GM21381 (cell line): ENCODE measurements around the gene SSBP3.
"Not testable (repeated sequence)": the region's sequence is repeated elsewhere in the genome, so short reads cannot be mapped to it uniquely, and the experiment has no call there.

Source experiments
- ATAC-seq: cut with Tn5 transposase; IDR thresholded peaks from one replicate; pipeline ENCODE4 v1.9.1; 2021; ENCODE audit warnings: mild to moderate bottlenecking, moderate library complexity; ENCODE audit not compliant: unreplicated experiment

The SSBP3 gene

GRCh38 chr1:54406339-54407153 lies at the start of gene SSBP3:
TSS of gene SSBP3 (minus strand) at chr1:54406394.
- peak; percentile 88 for ATAC-seq

GRCh38 chr1:54453509-54453908 lies 47.3 kb upstream of the SSBP3 start:
- ATAC-seq, result no peak

GRCh38 chr1:54453022-54453421 lies 46.8 kb upstream of the SSBP3 start:
- ATAC-seq, result no peak

- not testable (repeated sequence) for ATAC-seq
Measured at GRCh38 chr1:54449431-54449830, 43.2 kb upstream of the SSBP3 start.

GRCh38 chr1:54448801-54449200 lies 42.6 kb upstream of the SSBP3 start:
- not testable (repeated sequence) for ATAC-seq

- ATAC-seq, result not testable (repeated sequence)
Measured at GRCh38 chr1:54447081-54447480, 40.9 kb upstream of the SSBP3 start.

- no peak for ATAC-seq
Measured at GRCh38 chr1:54442185-54442584, 36.0 kb upstream of the SSBP3 start.

GRCh38 chr1:54439550-54440223 lies 33.5 kb upstream of the SSBP3 start:
- no peak for ATAC-seq

GRCh38 chr1:54437783-54438182 lies 31.6 kb upstream of the SSBP3 start:
- no peak for ATAC-seq

GRCh38 chr1:54436826-54437225 lies 30.6 kb upstream of the SSBP3 start:
- ATAC-seq, result no peak

GRCh38 chr1:54429838-54430237 lies 23.6 kb upstream of the SSBP3 start:
- no peak for ATAC-seq

GRCh38 chr1:54428837-54429518 lies 22.8 kb upstream of the SSBP3 start:
- ATAC-seq, result no peak

- no peak for ATAC-seq
Measured at GRCh38 chr1:54425152-54425584, 19.0 kb upstream of the SSBP3 start.

- ATAC-seq, result no peak
Measured at GRCh38 chr1:54424398-54424797, 18.2 kb upstream of the SSBP3 start.

GRCh38 chr1:54421101-54421504 lies 14.9 kb upstream of the SSBP3 start:
- ATAC-seq, result no peak

GRCh38 chr1:54418598-54418997 lies 12.4 kb upstream of the SSBP3 start:
- not testable (repeated sequence) for ATAC-seq

GRCh38 chr1:54417123-54417522 lies 10.9 kb upstream of the SSBP3 start:
- no peak for ATAC-seq

GRCh38 chr1:54416435-54416834 lies 10.2 kb upstream of the SSBP3 start:
- no peak for ATAC-seq

GRCh38 chr1:54415991-54416390 lies 9.8 kb upstream of the SSBP3 start:
- no peak for ATAC-seq

GRCh38 chr1:54415533-54415932 lies 9.3 kb upstream of the SSBP3 start:
- ATAC-seq, result no peak

- no peak for ATAC-seq
Measured at GRCh38 chr1:54413732-54414131, 7.5 kb upstream of the SSBP3 start.

GRCh38 chr1:54413295-54413694 lies 7.1 kb upstream of the SSBP3 start:
- no peak for ATAC-seq
